IMR-90 (cell line): Measurements from ENCODE around the gene GRIN1. TPM values are rescaled to one million over a fixed set of nuclear protein-coding genes. Genes with fewer than 3 reads are reported as not detected.

ENCODE experiments used
- ATAC-seq: fragments of 200-7000 bp; cut with Tn5 transposase; 2 replicates; pipeline ENCODE4 v1.9.1; 2020; ENCODE audit warnings: low read depth, mild to moderate bottlenecking, moderate library complexity
- BruUV-seq: library from RNA; stranded (reverse); fragments of 400-500 nt; replicated peaks from 2 replicates; lab custom pipeline; 2021; lab: Mats Ljungman, UMichigan
- CTCF ChIA-PET: fragments of 300-600 bp; formaldehyde crosslinking; extraction: SDS; loops from one replicate; lab custom pipeline; 2021; ENCODE audit warnings: antibody characterized with exemption; lab: Yijun Ruan, JAX
- POLR2A ChIA-PET: fragments of 300-600 bp; sonication (Branson Sonifier 250); formaldehyde crosslinking; loops from one replicate; lab custom pipeline; 2022; ENCODE audit warnings: antibody characterized with exemption; ENCODE audit not compliant: unreplicated experiment; lab: Charles Lee
- DNase-seq: peaks from one replicate; pipeline ENCODE4 v3.0.0; 2013
- H2AFZ ChIP-seq: replicated peaks from 2 replicates; pipeline ENCODE3; 2013; ENCODE audit warnings: low read length, mild to moderate bottlenecking; ENCODE audit not compliant: poor library complexity
- H2AK5ac ChIP-seq: 2 replicates; pipeline ENCODE4 v1.6.1; 2013; ENCODE audit warnings: low read depth, low read length, inconsistent platforms
- H2AK9ac ChIP-seq: replicated peaks from 2 replicates; pipeline ENCODE3; 2013; ENCODE audit warnings: mild to moderate bottlenecking, low read depth, low read length, moderate library complexity; ENCODE audit not compliant: poor library complexity
- H2BK120ac ChIP-seq: 2 replicates; pipeline ENCODE4 v1.6.1; 2013; ENCODE audit warnings: low read depth, low read length, inconsistent platforms
- H2BK15ac ChIP-seq: 3 replicates; pipeline ENCODE4 v1.6.1; 2013; ENCODE audit warnings: low read depth, low read length, inconsistent platforms
- H2BK20ac ChIP-seq: 2 replicates; pipeline ENCODE4 v1.6.1; 2013; ENCODE audit warnings: low read depth, mild to moderate bottlenecking, inconsistent platforms, low read length, moderate library complexity
- H2BK5ac ChIP-seq: 2 replicates; pipeline ENCODE4 v1.6.1; 2013; ENCODE audit warnings: mild to moderate bottlenecking, low read depth, low read length, inconsistent platforms; ENCODE audit not compliant: poor library complexity, severe bottlenecking
- H3K14ac ChIP-seq: replicated peaks from 2 replicates; pipeline ENCODE4 v1.6.1; 2013; ENCODE audit warnings: low read depth, low read length, inconsistent platforms
- H3K18ac ChIP-seq: 2 replicates; pipeline ENCODE4 v1.6.1; 2013; ENCODE audit warnings: low read depth, low read length, control low read depth
- H3K23ac ChIP-seq: 2 replicates; pipeline ENCODE4 v1.6.1; 2013; ENCODE audit warnings: low read depth, low read length, inconsistent platforms
- H3K27ac ChIP-seq: 2 replicates; pipeline ENCODE4 v1.5.1; 2013; ENCODE audit warnings: mild to moderate bottlenecking, control low read depth, low read length; ENCODE audit not compliant: insufficient read depth
- H3K27me3 ChIP-seq: 2 replicates; pipeline ENCODE4 v1.6.1; 2013; ENCODE audit warnings: low read length; ENCODE audit not compliant: control insufficient read depth, insufficient read depth
- H3K36me3 ChIP-seq: 2 replicates; pipeline ENCODE4 v1.6.1; 2013; ENCODE audit warnings: low read length, mixed read lengths; ENCODE audit not compliant: control insufficient read depth, insufficient read depth
- H3K4ac ChIP-seq: 2 replicates; pipeline ENCODE4 v1.6.1; 2013; ENCODE audit warnings: low read depth, low read length, inconsistent platforms
- H3K4me1 ChIP-seq: 2 replicates; pipeline ENCODE4 v1.6.1; 2013; ENCODE audit warnings: low read length, mixed read lengths; ENCODE audit not compliant: control insufficient read depth, insufficient read depth
- H3K4me2 ChIP-seq: 2 replicates; pipeline ENCODE4 v1.6.1; 2013; ENCODE audit warnings: low read depth, mild to moderate bottlenecking, control low read depth, low read length, moderate library complexity
- H3K4me3 ChIP-seq: 2 replicates; pipeline ENCODE4 v1.5.1; 2013; ENCODE audit warnings: low read depth, mild to moderate bottlenecking, control low read depth, low read length, moderate library complexity; ENCODE audit not compliant: insufficient read depth
- H3K56ac ChIP-seq: 2 replicates; pipeline ENCODE4 v1.6.1; 2013; ENCODE audit warnings: low read length, inconsistent platforms; ENCODE audit not compliant: insufficient read depth; ENCODE audit errors: extremely low read depth
- H3K79me1 ChIP-seq, 2 experiments: 2 replicates each; pipeline ENCODE4 v1.6.1; 2013; ENCODE audit warnings: low read length in 2 of 2, inconsistent platforms in 1 of 2, low read depth in 1 of 2
- H3K9ac ChIP-seq: 2 replicates; pipeline ENCODE4 v1.6.1; 2013; ENCODE audit warnings: low read depth, low read length, control low read depth
- H3K9me1 ChIP-seq: 2 replicates; pipeline ENCODE4 v1.6.1; 2013; ENCODE audit warnings: low read length, inconsistent platforms; ENCODE audit not compliant: insufficient read depth
- H3K9me3 ChIP-seq: 2 replicates; pipeline ENCODE4 v1.6.1; 2013; ENCODE audit warnings: low read length; ENCODE audit not compliant: control insufficient read depth, insufficient read depth
- H4K20me1 ChIP-seq: 2 replicates; pipeline ENCODE4 v1.6.1; 2013; ENCODE audit warnings: low read length, inconsistent platforms; ENCODE audit not compliant: insufficient read depth
- H4K5ac ChIP-seq: 2 replicates; pipeline ENCODE4 v1.6.1; 2013; ENCODE audit warnings: mild to moderate bottlenecking, low read depth, low read length, control low read depth
- H4K8ac ChIP-seq, 2 experiments: 2 replicates each; pipeline ENCODE4 v1.6.1; 2013; ENCODE audit warnings: low read depth in 2 of 2, low read length in 2 of 2, control low read depth in 1 of 2, inconsistent platforms in 1 of 2
- H4K91ac ChIP-seq: 2 replicates; pipeline ENCODE4 v1.6.1; 2013; ENCODE audit warnings: low read depth, low read length, inconsistent platforms; ENCODE audit not compliant: insufficient read depth
- BHLHE40 ChIP-seq: fragments of 150-350 bp; IDR thresholded peaks from 2 replicates; pipeline ENCODE4 v1.6.1; 2016; ENCODE audit warnings: mild to moderate bottlenecking, low read depth, low read length
- CEBPB ChIP-seq: IDR thresholded peaks from 2 replicates; pipeline ENCODE4 v1.6.1; 2012; ENCODE audit warnings: low read depth, low read length, improper control_type of control experiment
- CHD1 ChIP-seq: IDR thresholded peaks from 2 replicates; pipeline ENCODE4 v1.6.1; 2012; ENCODE audit warnings: low read depth, low read length, improper control_type of control experiment
- FOS ChIP-seq: fragments of 150-350 bp; IDR thresholded peaks from 2 replicates; pipeline ENCODE4 v1.6.1; 2016; ENCODE audit warnings: low read depth, low read length
- MAFK ChIP-seq: IDR thresholded peaks from 2 replicates; pipeline ENCODE4 v1.6.1; 2012; ENCODE audit warnings: low read depth, low read length, improper control_type of control experiment
- MAZ ChIP-seq: IDR thresholded peaks from 2 replicates; pipeline ENCODE4 v1.6.1; 2012; ENCODE audit warnings: low read depth, mild to moderate bottlenecking, low read length, improper control_type of control experiment, moderate library complexity, borderline replicate concordance
- MXI1 ChIP-seq: IDR thresholded peaks from 2 replicates; pipeline ENCODE4 v1.6.1; 2012; ENCODE audit warnings: low read depth, mild to moderate bottlenecking, low read length, moderate library complexity, borderline replicate concordance
- NFE2L2 ChIP-seq: fragments of 150-350 bp; IDR thresholded peaks from 2 replicates; pipeline ENCODE4 v1.6.1; 2016; ENCODE audit warnings: low read depth, mild to moderate bottlenecking, low read length
- POLR2A ChIP-seq: IDR thresholded peaks from 2 replicates; pipeline ENCODE4 v1.6.1; 2012; ENCODE audit warnings: mild to moderate bottlenecking, low read depth, low read length
- RAD21 ChIP-seq: IDR thresholded peaks from 2 replicates; pipeline ENCODE4 v1.6.1; 2012; ENCODE audit warnings: low read length, improper control_type of control experiment
- RCOR1 ChIP-seq: IDR thresholded peaks from 2 replicates; pipeline ENCODE4 v1.6.1; 2012; ENCODE audit warnings: mild to moderate bottlenecking, low read length, improper control_type of control experiment; ENCODE audit not compliant: insufficient replicate concordance
- RFX5 ChIP-seq: IDR thresholded peaks from 2 replicates; pipeline ENCODE4 v1.8.0; 2012; ENCODE audit warnings: low read depth, mild to moderate bottlenecking, low read length, moderate library complexity
- SMC3 ChIP-seq: fragments of 150-350 bp; IDR thresholded peaks from 2 replicates; pipeline ENCODE4 v1.6.1; 2016; ENCODE audit warnings: low read depth, mild to moderate bottlenecking, antibody characterized with exemption, low read length, moderate library complexity
- USF2 ChIP-seq: fragments of 150-350 bp; IDR thresholded peaks from 2 replicates; pipeline ENCODE4 v1.6.1; 2017; ENCODE audit warnings: mild to moderate bottlenecking, antibody characterized with exemption, low read length, low read depth
- WGBS, 2 experiments: methylation state at CpG; one replicate each; pipeline versions ENCODE4 v1.1.5 to v1.1.7; 2013; ENCODE audit warnings: missing lambda C conversion rate in 2 of 2; ENCODE audit not compliant: insufficient read length in 1 of 2; ENCODE audit errors: extremely low coverage in 2 of 2; 5-methylcytosine and 5-hydroxymethylcytosine counted together
- dilution Hi-C: fragments of 300-500 bp; cut with HindIII; formaldehyde crosslinking; loops from one replicate; pipeline ENCODE4 v1.14.3; 2018; ENCODE audit warnings: low sequenced_read_pairs; ENCODE audit not compliant: unreplicated experiment
- in situ Hi-C: fragments of 300-500 bp; cut with MboI; formaldehyde crosslinking; loops from 3 replicates; pipeline ENCODE4 v1.14.3; 2019; ENCODE audit warnings: low sequenced_read_pairs, inconsistent platforms, mixed read lengths
- intact Hi-C: fragments of 100-400 bp; cut with micrococcal nuclease; formaldehyde crosslinking; loops from 2 replicates; pipeline ENCODE4 v1.10.0; 2022
- polyA plus RNA-seq, 3 experiments: library from polyadenylated mRNA; depleted of rRNA; stranded (reverse); fragments of >200 nt; gene quantifications; 2 replicates each; pipeline ENCODE4 v1.2.3, GENCODE V29; 2012; ENCODE audit warnings: low replicate concordance in 1 of 3
- total RNA-seq: library from RNA; depleted of rRNA; stranded (reverse); fragments of >200 nt; gene quantifications from 2 replicates; pipeline ENCODE4 v1.2.3, GENCODE V29; 2012
- TF ChIP-seq, protein P1 (sequence below): fragments of 150-350 bp; IDR thresholded peaks from 2 replicates; pipeline ENCODE4 v1.6.1; 2016; ENCODE audit warnings: low read depth, mild to moderate bottlenecking, low read length, moderate library complexity, borderline replicate concordance
- TF ChIP-seq, protein P2 (sequence below): conservative IDR thresholded peaks from 2 replicates; pipeline ENCODE4 v1.5.1; 2012; ENCODE audit warnings: mild to moderate bottlenecking, low read depth, low read length, improper control_type of control experiment

Gene GRIN1
- total and polyA plus RNA-seq, 2 of the 4 experiments (the other 2 are of a cell fraction), result 0.09 TPM; not detected in 1

DNA sequence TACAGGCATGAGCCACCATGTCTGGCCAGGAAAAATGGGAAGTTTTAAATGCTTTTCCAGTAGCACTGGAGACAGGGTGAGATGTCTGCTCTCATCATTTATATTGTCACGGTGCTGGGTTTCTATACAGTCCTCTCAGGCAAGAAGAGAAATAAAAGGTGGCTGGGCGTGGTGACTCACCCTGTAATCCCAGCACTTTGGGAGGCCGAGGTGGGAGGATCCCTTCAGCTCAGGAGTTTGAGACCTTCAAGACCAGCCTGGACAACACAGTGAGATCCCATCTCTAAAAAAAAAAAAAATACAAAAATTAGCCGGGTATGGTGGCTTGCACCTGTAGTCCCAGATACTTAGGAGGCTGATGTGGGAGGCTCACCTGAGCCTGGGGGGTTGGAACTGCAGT lies 4.8 kb upstream of the GRIN1 start:
- no peak overlapping the region for H3K4me2 ChIP-seq
- no peak overlapping the region for H3K14ac ChIP-seq
- H3K4ac ChIP-seq, result no peak overlapping the region
- H4K91ac ChIP-seq, result no peak overlapping the region
- dilution Hi-C loops (no loop called here), intact Hi-C loops (no loop called here), in situ Hi-C loops (no loop called here)
- no peak overlapping the region for H2AK9ac ChIP-seq
- no peaks in the 10 kb centered on the region for H4K20me1 ChIP-seq
- H4K5ac ChIP-seq, result no peak overlapping the region
- no peak overlapping the region for H3K27ac ChIP-seq
- H3K4me3 ChIP-seq, result no peak overlapping the region
- CTCF ChIA-PET, result no interaction called here
- DNase-seq, result no peak
- H3K23ac ChIP-seq, result no peak overlapping the region
- H2AFZ ChIP-seq, result no peak overlapping the region
- no CpG with 5 or more reads among the region's 4 CpGs for WGBS, 2 experiments
- peaks cover 4% of the 10 kb centered on the region; the same call in 1 of the 2 replicates for H3K9me3 ChIP-seq
- no peak overlapping the region for H3K18ac ChIP-seq
- H3K9ac ChIP-seq, result no peak overlapping the region
- no peak overlapping the region for H2BK5ac ChIP-seq
- ATAC-seq, result no peak
- no peak overlapping the region for H2AK5ac ChIP-seq
- POLR2A ChIA-PET, result no interaction called here
- no peaks in the 10 kb centered on the region for H3K9me1 ChIP-seq
- H3K4me1 ChIP-seq, result no peaks in the 10 kb centered on the region; the same call in 1 of the 2 replicates
- peaks cover 29% of the 10 kb centered on the region for H3K27me3 ChIP-seq
- no peaks in the 10 kb centered on the region for H3K36me3 ChIP-seq
- no TSS peak for BruUV-seq
- H2BK15ac ChIP-seq, result no peak overlapping the region
- H4K8ac ChIP-seq, result no peak overlapping the region
- no peak overlapping the region for H2BK20ac ChIP-seq
- peaks cover 0 to 4% of the 10 kb centered on the region in 2 experiments; a peak in 1 of 4 replicates for H3K79me1 ChIP-seq
- no peak overlapping the region for H2BK120ac ChIP-seq
- H3K56ac ChIP-seq, result no peak overlapping the region
- TF ChIP-seq SMC3 (no peak), NFE2L2 (no peak), RCOR1 (no peak), CEBPB (no peak), USF2 (no peak), BHLHE40 (no peak), MAFK (no peak), FOS (no peak), POLR2A (no peak), MXI1 (no peak), RFX5 (no peak), RAD21 (no peak), MAZ (no peak), CHD1 (no peak)
- TF ChIP-seq, protein P1, sequence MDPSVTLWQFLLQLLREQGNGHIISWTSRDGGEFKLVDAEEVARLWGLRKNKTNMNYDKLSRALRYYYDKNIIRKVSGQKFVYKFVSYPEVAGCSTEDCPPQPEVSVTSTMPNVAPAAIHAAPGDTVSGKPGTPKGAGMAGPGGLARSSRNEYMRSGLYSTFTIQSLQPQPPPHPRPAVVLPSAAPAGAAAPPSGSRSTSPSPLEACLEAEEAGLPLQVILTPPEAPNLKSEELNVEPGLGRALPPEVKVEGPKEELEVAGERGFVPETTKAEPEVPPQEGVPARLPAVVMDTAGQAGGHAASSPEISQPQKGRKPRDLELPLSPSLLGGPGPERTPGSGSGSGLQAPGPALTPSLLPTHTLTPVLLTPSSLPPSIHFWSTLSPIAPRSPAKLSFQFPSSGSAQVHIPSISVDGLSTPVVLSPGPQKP, result no peak
- TF ChIP-seq, protein P2, sequence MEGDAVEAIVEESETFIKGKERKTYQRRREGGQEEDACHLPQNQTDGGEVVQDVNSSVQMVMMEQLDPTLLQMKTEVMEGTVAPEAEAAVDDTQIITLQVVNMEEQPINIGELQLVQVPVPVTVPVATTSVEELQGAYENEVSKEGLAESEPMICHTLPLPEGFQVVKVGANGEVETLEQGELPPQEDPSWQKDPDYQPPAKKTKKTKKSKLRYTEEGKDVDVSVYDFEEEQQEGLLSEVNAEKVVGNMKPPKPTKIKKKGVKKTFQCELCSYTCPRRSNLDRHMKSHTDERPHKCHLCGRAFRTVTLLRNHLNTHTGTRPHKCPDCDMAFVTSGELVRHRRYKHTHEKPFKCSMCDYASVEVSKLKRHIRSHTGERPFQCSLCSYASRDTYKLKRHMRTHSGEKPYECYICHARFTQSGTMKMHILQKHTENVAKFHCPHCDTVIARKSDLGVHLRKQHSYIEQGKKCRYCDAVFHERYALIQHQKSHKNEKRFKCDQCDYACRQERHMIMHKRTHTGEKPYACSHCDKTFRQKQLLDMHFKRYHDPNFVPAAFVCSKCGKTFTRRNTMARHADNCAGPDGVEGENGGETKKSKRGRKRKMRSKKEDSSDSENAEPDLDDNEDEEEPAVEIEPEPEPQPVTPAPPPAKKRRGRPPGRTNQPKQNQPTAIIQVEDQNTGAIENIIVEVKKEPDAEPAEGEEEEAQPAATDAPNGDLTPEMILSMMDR, result no peak
